ENCODE measurements around the gene FDXR.

The FDXR gene

DNA sequence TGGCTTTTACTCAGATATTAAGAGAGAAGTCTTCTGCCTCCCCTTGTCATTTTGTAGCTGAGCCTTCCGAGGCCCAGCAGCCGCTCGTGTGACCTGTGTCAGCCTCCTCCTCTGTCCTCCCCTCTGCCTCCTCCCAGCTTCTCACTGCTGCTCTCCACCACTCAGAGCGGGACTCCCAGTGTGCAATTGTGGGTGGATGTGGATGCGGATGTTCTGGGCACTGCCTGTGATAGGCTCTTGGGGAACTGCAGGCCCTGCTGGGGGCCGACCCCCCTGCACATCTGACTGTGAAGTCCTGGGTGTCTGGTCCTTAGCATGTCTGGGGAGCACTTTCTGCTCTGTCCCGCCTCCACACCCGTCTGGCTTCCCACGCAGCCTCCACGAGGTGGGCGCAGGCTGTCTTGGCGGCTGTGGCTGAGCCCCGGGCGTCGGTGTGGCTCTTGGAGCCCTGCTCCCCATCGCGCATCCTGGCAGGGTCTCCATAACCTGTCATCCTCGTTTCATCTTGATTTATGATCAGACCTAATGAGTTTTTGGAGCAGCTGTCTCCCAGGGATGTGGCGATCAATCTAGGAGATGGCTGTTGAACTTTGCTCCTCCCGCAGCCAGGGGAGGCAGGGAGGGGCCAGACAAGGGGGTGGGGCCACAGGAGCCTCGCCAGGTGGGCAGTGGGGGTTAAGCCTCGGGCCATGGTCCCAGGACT is 41.2 kb downstream of the FDXR start:
- no peak for DNase-seq

DNA sequence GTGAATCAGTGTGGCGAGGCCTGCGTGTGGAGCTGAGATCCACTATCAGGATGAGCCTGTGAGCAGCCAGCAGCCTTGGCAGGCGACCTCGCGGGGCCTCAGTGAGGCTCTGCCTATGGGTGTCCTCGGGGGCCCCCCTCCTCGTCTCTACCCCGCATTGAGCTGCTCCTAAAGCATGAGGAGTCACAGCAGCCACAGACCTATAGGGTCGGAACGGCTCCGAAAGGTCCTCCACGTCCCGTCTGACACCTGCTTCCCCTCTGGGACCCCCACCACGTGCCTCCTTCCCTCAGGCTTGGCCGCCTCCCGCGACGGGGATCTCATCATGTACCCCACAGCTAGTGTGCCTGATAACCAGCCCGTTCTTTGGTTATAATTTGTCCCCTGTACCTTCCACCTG is 41.9 kb downstream of the FDXR start:
- no peak for DNase-seq

DNA sequence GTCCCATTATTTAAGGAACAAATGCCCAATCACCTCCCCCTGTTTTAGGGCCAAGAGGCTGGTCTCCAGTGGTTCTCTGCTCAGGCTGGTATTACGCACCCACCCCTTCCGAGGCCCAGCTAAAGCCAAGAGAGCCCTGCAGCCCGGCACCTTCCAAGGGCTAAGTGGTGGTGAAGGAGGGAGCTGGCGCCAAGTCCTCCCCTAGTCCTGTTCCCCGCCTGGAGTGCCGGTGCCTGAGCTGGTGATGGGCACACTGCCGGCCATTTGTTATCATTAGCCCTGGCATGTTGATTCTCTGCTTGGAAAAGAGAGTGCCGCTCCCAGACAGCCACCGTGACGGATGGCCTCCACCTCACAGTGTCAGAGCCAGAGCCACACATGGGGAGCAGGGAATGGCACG is 45.0 kb downstream of the FDXR start:
- no peak for DNase-seq

DNA sequence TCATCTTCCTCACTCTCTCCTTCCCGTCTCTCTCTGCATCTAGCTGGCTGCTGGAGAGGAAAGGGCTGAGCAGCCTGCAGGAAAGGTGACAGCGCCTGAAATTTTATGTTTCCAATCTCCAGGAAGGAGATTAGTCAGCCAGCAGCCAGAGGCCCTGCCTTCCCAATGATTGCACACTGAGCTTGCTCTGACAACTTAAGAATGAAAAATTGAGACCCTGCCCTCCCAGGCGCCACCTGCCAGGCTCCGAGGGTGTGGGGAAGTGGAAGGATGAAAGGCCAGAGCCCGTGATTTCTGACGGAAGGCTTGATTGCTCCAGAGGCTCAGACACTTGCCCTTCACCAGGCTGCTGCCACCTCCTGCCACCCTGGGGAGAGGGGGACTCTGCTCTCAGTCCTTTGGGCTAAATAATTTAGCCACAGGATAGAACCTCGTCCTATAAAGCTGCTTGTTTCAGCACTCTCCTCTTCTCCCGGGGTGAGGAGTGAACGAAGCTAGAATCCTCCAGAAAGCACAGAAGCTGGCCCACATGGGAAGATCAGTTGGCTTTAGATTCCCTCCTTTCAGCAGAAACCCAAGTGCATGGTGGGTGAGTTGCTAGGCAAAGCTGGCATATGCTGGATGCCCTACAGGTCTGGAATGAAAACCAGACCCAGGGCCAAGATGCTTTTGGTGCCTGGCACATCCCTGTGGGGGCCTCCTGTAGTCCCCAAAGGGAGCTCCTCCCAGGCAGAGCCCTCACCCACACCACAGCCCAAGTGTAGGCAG is 46.7 kb downstream of the FDXR start:
- no peak for DNase-seq

DNA sequence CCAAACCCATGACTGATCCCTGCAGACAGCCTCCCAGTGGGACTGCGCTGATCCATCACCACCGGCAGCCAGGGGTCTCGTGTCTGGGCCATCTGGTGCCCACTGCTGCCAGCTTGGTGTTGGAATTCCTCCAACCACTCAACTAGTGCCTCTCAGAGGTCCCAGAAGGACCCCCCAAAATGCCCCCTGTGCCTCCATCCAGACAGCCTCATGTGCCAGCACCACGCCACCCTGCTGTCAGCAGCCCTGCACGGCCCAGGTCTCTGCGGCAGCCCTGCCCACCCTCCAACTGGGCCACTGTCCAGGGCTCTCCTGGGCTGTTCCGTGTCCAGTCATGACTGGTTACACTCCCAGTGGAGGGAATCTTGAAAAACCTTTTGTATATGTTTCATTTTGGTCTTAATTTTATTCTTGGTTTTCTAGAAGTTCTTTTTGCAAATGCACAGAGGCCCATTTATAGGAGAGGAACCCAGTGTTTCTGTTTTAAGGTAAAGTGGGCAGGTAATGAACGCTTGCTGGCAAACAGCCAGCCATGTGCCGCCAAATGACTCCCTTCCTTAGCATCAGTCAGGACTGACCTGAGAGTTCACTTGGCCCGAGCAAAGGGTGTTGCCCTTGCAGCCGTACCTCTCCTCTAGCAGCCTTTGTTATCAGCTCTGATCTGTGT is 47.7 kb downstream of the FDXR start:
- DNase-seq = no peak

DNA sequence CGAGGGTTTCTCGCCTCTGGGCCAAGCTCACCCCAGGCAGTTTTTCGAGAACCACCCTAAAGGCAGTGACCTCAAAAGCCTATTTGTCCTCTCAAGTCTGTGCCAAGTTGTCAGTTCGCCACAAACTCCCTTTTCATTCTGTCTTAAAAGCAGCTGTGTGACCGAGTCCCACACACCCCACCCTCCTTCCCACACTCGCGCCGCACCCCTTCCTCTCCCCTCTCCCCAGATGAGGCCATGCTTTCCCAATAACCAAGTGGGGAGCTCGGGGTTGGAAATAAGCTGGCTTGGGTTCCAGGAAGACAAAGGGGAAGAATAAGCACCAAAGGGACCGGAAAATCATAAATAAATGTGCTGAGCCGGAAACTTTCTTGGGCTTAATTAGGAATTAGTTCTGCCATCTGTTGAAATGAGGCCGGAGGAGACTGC is 49.8 kb downstream of the FDXR start:
- no peak for DNase-seq

DNA sequence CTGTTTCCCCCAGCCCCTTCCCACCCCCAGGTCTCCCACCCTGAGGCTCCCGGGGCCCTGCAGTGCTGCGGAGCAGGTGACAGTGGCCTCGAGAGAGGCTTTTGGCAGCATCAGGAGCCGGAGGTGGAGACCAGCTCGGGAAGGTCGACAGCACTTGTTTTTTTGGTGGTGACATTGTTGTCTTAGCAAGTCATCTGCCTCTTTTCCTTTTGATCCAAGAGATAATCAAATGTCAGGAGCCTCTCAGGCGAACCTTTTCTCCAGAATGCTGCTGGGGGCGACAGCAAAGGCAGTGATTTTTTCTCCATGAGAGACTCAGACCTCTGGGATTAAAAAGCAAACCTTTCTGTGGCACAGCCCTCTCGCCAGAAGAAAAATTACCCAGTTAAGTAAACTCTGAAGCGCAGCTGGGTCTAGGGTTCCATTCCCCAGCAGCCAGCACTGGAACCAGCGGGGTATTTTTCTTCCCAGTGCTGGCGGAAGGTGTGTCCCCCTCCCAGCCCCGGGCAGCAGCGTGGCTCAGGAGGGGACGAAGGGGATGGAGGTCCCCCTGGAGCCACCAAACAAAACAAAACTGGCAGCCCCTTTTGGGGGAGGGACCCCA is 50.4 kb downstream of the FDXR start:
- DNase-seq = no peak

DNA sequence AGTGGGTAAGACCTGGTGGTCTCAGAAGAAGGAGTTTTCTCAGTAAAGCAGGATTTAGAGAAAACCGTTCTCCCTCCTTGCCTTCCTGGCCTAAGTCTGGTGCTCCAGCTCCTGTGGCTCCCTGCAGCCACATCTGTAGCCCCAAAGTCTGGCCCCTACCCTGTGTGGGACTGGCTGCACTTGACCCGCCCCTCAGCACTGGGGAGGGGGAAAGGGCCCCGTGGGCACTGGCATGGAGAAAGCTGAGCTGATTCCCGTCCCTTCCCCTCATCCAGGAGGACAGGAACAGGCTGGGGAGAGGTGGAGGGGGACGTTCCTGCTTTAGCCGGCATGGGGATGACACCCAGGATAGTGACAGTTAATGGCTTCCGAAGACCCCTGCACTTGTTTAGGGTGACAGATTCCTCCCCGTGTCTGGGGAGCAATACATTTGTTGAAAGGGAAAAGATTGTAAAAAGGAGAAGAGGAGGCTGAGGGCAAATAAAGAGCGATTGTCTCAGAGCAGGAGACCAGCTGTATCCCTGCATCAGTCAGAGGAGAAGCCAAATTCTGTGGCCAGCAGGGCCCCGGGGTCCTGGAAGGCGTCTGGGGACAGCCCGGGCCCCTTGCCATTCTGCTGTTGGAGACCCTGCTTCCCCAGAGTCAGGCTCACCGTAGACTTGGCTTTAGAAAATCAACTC is 51.0 kb downstream of the FDXR start:
- no peak for DNase-seq

DNA sequence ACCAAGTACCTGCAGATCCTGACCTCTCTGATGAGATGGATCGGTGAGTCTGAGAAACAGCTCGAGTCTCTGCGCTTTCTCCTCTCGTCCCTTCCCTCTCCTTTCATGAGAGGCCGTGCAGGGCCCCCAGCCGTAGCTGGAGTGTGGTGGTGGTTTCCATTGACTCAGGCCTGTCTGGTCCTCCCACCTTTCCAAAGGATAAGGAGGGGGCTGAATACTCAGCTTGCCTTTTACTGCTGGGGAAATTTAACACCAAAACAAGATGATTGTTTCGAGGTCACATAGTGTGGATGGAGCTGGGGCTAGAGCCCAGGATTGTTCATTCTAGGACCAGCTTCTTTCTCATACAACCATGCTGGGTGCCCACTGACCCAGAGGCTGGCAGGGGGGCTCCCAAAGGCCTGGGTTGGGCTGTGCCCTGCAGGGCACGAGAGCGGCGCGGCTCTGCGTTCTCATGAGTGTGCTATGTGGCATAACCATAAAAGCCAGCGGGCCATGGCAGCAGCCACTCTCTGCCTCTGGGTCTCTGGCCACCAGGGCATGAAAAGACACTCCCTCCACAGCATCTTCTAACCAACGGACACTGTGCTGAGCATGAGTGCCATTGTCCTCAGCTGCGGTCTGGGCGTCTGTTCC is 52.9 kb downstream of the FDXR start:
- no peak for DNase-seq

DNA sequence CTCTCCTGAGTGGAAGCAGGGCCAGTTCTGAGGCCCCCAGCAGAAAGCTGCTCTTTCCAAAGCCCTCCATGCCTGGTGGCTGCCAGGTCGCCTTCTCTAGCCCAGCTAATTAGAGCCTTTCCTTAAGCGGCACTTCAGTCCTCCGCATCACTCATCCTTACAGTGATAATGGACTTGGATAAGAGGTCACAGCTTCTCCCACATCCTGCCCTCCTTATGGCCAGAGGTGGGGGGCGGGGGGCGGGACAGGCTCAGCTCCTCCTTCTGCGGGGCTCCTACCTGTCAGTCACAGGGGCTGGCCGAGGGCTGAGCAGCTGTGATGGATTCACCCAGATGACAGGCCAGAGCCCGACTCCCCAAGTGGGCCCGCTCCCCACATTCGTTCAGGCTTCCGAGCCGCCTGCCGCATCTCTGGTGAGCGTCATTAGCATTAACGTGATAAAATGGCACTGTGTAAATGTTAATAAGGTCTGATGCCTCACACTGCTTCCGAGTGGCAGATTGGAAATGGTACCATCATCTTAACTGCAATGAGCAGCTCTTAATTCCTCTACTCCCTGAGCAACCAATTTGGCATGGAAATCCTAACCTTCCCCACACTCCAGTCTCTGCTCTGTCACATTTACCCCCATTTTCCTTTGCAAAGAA is 54.4 kb downstream of the FDXR start:
- no peak for DNase-seq

DNA sequence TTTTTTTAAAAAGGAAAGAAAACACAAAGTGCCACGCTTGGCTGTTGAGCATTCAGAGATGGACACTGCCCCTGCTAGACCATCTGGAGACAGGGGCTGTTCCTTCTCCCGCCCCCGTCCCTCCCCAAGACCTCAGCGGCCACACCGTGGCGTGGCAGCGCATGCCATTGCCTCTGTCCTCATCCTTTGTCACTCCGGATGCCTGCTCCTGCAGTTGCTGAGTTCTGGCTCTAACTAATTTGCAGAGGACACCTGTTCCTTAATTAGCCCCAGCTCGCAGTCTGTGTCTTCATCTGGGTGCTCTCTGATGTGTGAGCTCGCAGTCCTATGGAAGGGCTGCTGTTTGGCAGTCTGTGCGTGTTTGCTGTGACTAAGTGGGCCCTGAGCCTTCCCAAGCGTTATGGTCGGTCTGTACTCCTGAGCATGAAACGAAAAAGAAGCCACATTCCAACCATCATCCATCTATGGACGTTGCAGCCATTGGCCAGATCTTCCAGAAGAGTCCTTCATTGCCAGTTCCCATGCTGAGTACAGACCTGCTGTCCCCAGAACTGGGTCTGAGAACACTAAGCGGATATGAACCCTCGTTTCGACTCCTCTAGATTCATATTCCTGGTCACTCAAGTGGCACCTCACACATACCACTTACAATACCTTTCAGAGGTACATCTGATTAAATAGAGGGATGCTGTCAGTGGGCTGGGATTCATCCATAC is 55.7 kb downstream of the FDXR start:
- no peak for DNase-seq

DNA sequence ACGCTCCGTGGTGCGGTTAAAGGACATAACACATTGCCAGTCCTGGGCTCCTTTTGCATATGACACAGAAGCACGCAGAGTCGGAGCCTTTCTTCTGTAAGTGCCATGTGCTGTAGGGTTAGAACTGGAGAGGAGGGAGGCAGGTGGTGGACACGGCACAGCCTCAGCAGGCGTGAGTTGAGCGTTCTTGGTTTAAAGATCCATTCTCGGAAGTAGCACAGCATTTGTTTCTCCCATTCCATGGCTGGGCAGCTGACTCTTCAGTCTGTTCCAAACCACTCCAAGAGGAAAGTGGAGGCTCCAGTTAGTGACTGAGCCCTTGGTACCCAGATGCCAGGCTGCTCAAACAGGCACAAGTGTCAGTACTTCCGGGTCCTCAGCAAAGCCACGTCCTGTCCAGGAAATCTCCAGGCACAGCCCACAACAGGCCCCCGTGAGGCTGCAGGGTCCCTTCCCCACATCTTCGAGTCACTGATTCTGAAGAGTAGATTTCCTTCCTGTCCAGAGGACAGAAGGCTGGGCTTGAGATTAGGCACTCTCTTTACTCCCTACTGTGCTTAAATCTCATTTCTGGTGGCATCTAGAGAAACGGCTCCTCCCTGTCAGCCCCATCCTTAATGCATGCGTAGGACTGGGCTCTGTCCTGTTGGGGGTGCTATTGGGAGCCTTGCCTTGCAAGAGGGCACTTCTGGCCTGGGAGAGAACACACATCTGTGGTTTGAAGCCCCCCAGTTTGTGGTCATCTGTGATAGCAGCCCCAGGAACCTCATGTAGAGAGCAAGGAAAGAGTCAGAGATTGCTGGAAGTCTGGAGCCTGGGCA is 57.0 kb downstream of the FDXR start:
- no peak for DNase-seq

DNA sequence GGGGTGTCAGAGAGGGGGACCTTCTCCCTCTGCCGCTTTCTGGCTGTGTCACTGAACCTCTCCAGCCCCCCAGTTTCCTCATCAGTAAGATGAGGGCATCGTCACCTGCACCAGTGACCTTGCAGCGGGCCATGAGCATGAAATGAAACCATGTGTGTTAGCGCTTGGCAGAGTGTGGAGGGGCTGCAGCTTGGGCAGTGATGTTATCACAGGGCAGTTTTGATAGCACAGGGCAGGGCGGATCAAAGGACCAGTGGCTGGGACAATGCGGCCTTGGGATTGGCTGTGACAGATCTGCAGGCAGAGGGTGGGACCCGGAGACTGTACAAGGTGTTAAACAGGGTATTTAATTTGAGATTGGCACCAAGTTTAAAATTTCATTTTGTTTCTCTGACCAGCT is 57.7 kb downstream of the FDXR start:
- no peak for DNase-seq

DNA sequence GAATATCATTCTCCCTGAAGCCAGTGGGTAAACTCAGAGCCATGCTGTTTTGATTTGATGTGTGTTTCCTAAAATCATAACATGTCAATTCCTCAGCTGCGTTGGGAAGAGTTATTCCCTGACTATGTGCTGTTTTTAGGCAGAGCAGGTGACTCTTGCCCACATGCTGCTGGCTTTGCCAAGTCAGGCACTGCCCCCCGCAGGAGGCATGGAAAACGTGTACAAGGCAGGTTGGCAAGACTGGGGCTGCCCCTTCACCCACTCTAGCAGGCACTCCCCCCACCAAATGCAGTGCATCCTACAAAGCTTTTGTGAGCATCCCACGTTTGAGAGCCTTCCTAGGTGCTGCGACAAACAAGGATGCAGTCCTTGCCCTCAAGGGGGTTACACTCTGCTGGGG is 58.3 kb downstream of the FDXR start:
- DNase-seq = no peak

All from EL (cell line).